HepG2 (cell line): ENCODE results near the gene POLDIP3. TPM values are rescaled to one million over a fixed set of nuclear protein-coding genes. Genes with fewer than 3 reads are reported as not detected.
A peak's percentile ranks its signal among the peaks of the same experiment; 100 is the strongest.

Experiments
- ATAC-seq: fragments of 200-7000 bp; cut with Tn5 transposase; 3 replicates; pipeline ENCODE4 v1.9.1; 2020; ENCODE audit warnings: mild to moderate bottlenecking, moderate library complexity
- BruUV-seq: library from RNA; stranded (reverse); fragments of 400-500 nt; replicated peaks from 2 replicates; lab custom pipeline; 2021; lab: Mats Ljungman, UMichigan
- CTCF ChIA-PET: fragments of 300-600 bp; formaldehyde crosslinking; extraction: SDS; loops from one replicate; lab custom pipeline; 2021; ENCODE audit warnings: low total read pairs, inconsistent platforms, low intra/inter-chr PET ratio; lab: Yijun Ruan, JAX
- POLR2A ChIA-PET: fragments of 350-600 bp; sonication (Branson Sonifier 250); formaldehyde crosslinking; loops from one replicate; lab custom pipeline; 2020; ENCODE audit warnings: antibody characterized with exemption, inconsistent platforms; lab: Yijun Ruan, JAX
- DNase-seq: peaks from one replicate; pipeline ENCODE4 v3.0.0-alpha.2; 2015; ENCODE audit warnings: low spot score
- FAIRE-seq: peaks from 3 replicates; lab custom pipeline; 2011; peaks lifted over from hg19 to GRCh38; lab: Jason Lieb, UNC
- H2AFZ ChIP-seq: one replicate; pipeline ENCODE4 v1.6.1; 2011; ENCODE audit warnings: low read length, inconsistent platforms
- H3K27ac ChIP-seq: fragments of 300-600 bp; 3 replicates; pipeline ENCODE4 v1.8.0; 2011; ENCODE audit warnings: mixed run types, mild to moderate bottlenecking, mixed read lengths, low read length, inconsistent platforms; ENCODE audit not compliant: insufficient read depth; ENCODE audit errors: extremely low read length
- H3K27me3 ChIP-seq, 2 experiments: fragments of 200-600 bp in 1 of 2; 2 replicates in 1 of 2; 3 replicates in 1 of 2; pipeline versions ENCODE4 v1.6.0 to v1.8.0; 2011; ENCODE audit warnings: low read length in 2 of 2, mild to moderate bottlenecking in 2 of 2, moderate library complexity in 2 of 2, inconsistent platforms in 1 of 2; ENCODE audit not compliant: insufficient read depth in 2 of 2, control insufficient read depth in 1 of 2
- H3K36me3 ChIP-seq, 2 experiments: fragments of 200-600 bp in 1 of 2; replicated peaks in 1 of 2; 2 replicates in 1 of 2; 3 replicates in 1 of 2; pipeline versions ENCODE4 v1.5.1 to v1.8.0; 2011; ENCODE audit warnings: low read length in 2 of 2, inconsistent platforms in 1 of 2; ENCODE audit not compliant: insufficient read depth in 2 of 2, control insufficient read depth in 1 of 2
- H3K4me1 ChIP-seq: 2 replicates; pipeline ENCODE4 v1.5.1; 2012; ENCODE audit warnings: low read length, inconsistent platforms; ENCODE audit not compliant: insufficient read depth
- H3K4me2 ChIP-seq: 2 replicates; pipeline ENCODE4 v1.6.0; 2011; ENCODE audit warnings: low read depth, low read length, inconsistent platforms
- H3K4me3 ChIP-seq, 3 experiments: fragments of 200-600 bp in 1 of 3; sonication (generic), shearing (Covaris generic) in 1 of 3; replicated peaks in 1 of 3; 2 replicates each; pipeline ENCODE4 v1.5.1; 2011 to 2016; ENCODE audit warnings: low read length in 3 of 3, inconsistent platforms in 2 of 3, low read depth in 2 of 3, mild to moderate bottlenecking in 2 of 3, control low read depth in 1 of 3, mixed read lengths in 1 of 3; ENCODE audit not compliant: insufficient read depth in 1 of 3
- H3K79me2 ChIP-seq: one replicate; pipeline ENCODE4 v1.6.1; 2011; ENCODE audit warnings: low read length, inconsistent platforms; ENCODE audit not compliant: insufficient read depth
- H3K9ac ChIP-seq: 2 replicates; pipeline ENCODE4 v1.6.0; 2011; ENCODE audit warnings: mild to moderate bottlenecking, low read depth, low read length, inconsistent platforms; ENCODE audit not compliant: insufficient read depth
- H3K9me3 ChIP-seq: 2 replicates; pipeline ENCODE4 v1.5.1; 2012; ENCODE audit warnings: mild to moderate bottlenecking, low read length
- H4K20me1 ChIP-seq: 2 replicates; pipeline ENCODE4 v1.6.0; 2011; ENCODE audit warnings: inconsistent platforms, mild to moderate bottlenecking, low read length, moderate library complexity; ENCODE audit not compliant: insufficient read depth
- ELF3 ChIP-seq: IDR thresholded peaks from 2 replicates; pipeline ENCODE4 v1.6.1; 2016; ENCODE audit warnings: missing genetic modification reagents, missing compliant biosample characterization
- ETV5 ChIP-seq: IDR thresholded peaks from 2 replicates; pipeline ENCODE4 v1.6.1; 2018; ENCODE audit warnings: missing biosample characterization, missing genetic modification reagents, inconsistent platforms, borderline replicate concordance
- FOXK1 ChIP-seq: sonication (generic); formaldehyde crosslinking; IDR thresholded peaks from 2 replicates; pipeline ENCODE4 v1.4.0; 2020; ENCODE audit warnings: low read depth, missing genetic modification reagents, borderline replicate concordance
- GABPB1 ChIP-seq: IDR thresholded peaks from 2 replicates; pipeline ENCODE4 v1.6.1; 2016; ENCODE audit warnings: mild to moderate bottlenecking, missing genetic modification reagents, moderate library complexity, missing compliant biosample characterization
- GATAD2A ChIP-seq: IDR thresholded peaks from 2 replicates; pipeline ENCODE4 v1.6.1; 2016
- ISL2 ChIP-seq: sonication (generic); formaldehyde crosslinking; IDR thresholded peaks from 2 replicates; pipeline ENCODE4 v1.5.0; 2020; ENCODE audit warnings: missing genetic modification reagents
- KLF15 ChIP-seq: sonication (generic); formaldehyde crosslinking; IDR thresholded peaks from 2 replicates; pipeline ENCODE4 v1.8.1; 2023; ENCODE audit warnings: borderline replicate concordance, mild to moderate bottlenecking, inconsistent platforms, missing genetic modification reagents, mixed read lengths
- MIER3 ChIP-seq: IDR thresholded peaks from 2 replicates; pipeline ENCODE4 v1.6.1; 2016; ENCODE audit warnings: missing compliant biosample characterization, borderline replicate concordance
- MTF1 ChIP-seq: sonication (generic); formaldehyde crosslinking; IDR thresholded peaks from 2 replicates; pipeline ENCODE4 v1.5.0; 2020; ENCODE audit warnings: missing genetic modification reagents
- PAXIP1 ChIP-seq: sonication (generic); formaldehyde crosslinking; conservative IDR thresholded peaks from 2 replicates; pipeline ENCODE4 v1.4.0; 2020; ENCODE audit warnings: mild to moderate bottlenecking, missing genetic modification reagents, moderate library complexity
- RXRB ChIP-seq: IDR thresholded peaks from 2 replicates; pipeline ENCODE4 v1.6.1; 2016; ENCODE audit warnings: borderline replicate concordance, missing genetic modification reagents, missing compliant biosample characterization
- TARDBP ChIP-seq: sonication (generic); formaldehyde crosslinking; IDR thresholded peaks from 2 replicates; pipeline ENCODE4 v1.8.0; 2022; ENCODE audit warnings: mild to moderate bottlenecking, missing genetic modification reagents
- TEAD3 ChIP-seq: optimal IDR thresholded peaks from 2 replicates; pipeline ENCODE3; 2016; ENCODE audit warnings: borderline replicate concordance
- ZMYM2 ChIP-seq: sonication (generic); formaldehyde crosslinking; IDR thresholded peaks from 2 replicates; pipeline ENCODE4 v1.8.0; 2022; ENCODE audit warnings: mild to moderate bottlenecking, missing genetic modification reagents
- ZNF17 ChIP-seq: sonication (generic); formaldehyde crosslinking; IDR thresholded peaks from 2 replicates; pipeline ENCODE4 v1.5.0; 2020; ENCODE audit warnings: mild to moderate bottlenecking, missing genetic modification reagents
- ZNF512B ChIP-seq: sonication (generic); formaldehyde crosslinking; IDR thresholded peaks from 2 replicates; pipeline ENCODE4 v1.5.1; 2020; ENCODE audit warnings: missing genetic modification reagents, mild to moderate bottlenecking, borderline replicate concordance
- ZNF75D ChIP-seq: sonication (generic); formaldehyde crosslinking; IDR thresholded peaks from 2 replicates; pipeline ENCODE4 v1.8.1; 2023; ENCODE audit warnings: missing genetic modification reagents, mild to moderate bottlenecking, borderline replicate concordance
- ZSCAN30 ChIP-seq: sonication (generic); formaldehyde crosslinking; IDR thresholded peaks from 2 replicates; pipeline ENCODE4 v1.5.0; 2020; ENCODE audit warnings: mild to moderate bottlenecking, missing genetic modification reagents
- WGBS: methylation state at CpG from one replicate; pipeline ENCODE4 v1.1.6; 2017; ENCODE audit warnings: low lambda C conversion rate; 5-methylcytosine and 5-hydroxymethylcytosine counted together
- in situ Hi-C: cut with HindIII; loops from 2 replicates; pipeline ENCODE4 v1.10.0; 2017; ENCODE audit warnings: low pct_unique_long_range_greater_than_20kb; ENCODE audit not compliant: extremely low pct_ligation_motif_present
- intact Hi-C: fragments of 100-400 bp; cut with micrococcal nuclease; formaldehyde crosslinking; loops from one replicate; pipeline ENCODE4 v1.10.0; 2022; ENCODE audit not compliant: unreplicated experiment
- polyA plus RNA-seq, 8 experiments: library from polyadenylated mRNA; depleted of rRNA in 3 of 8; stranded (reverse) in 7 of 8; unstranded in 1 of 8; fragments of >200 nt; fragmentation: Illumina TruSeq in 4 of 8; extraction: Trizol in 4 of 8; gene quantifications; 2 replicates each; pipeline versions ENCODE4 v1.2.1 to v1.2.3, GENCODE V29; 2011 to 2016; ENCODE audit warnings: low read depth in 4 of 8, missing spikeins in 1 of 8, mixed read lengths in 1 of 8; ENCODE audit not compliant: insufficient read depth in 1 of 8
- total RNA-seq, 5 experiments: library from RNA; depleted of rRNA; stranded (reverse); fragments of >200 nt; fragmentation: Illumina TruSeq; extraction: Trizol; gene quantifications; 2 replicates each; pipeline ENCODE4 v1.2.3, GENCODE V29; 2016; ENCODE audit warnings: low read depth in 1 of 5
- TF ChIP-seq, protein P1 (sequence below): sonication (generic); formaldehyde crosslinking; IDR thresholded peaks from 2 replicates; pipeline ENCODE4 v1.9.0; 2022; ENCODE audit warnings: missing genetic modification reagents, mild to moderate bottlenecking, borderline replicate concordance

The POLDIP3 gene
- total and polyA plus RNA-seq, 2 of the 13 experiments (the other 11 are each of a cell fraction or from before 2014, with no cell fraction given): 45.8 to 47.4 TPM

- in situ Hi-C loops: no loop called here
- TF ChIP-seq FOXK1 (CRISPR knock-in tag) (0 out of 2 replicates have a peak, but pooled peaks have one; percentile 16), TEAD3 (peak; percentile 63), ZNF512B (CRISPR knock-in tag) (no peak), ZNF17 (CRISPR knock-in tag) (no peak), TARDBP (no peak), MTF1 (CRISPR knock-in tag) (no peak), ELF3 (CRISPR knock-in tag) (no peak), RXRB (CRISPR knock-in tag) (peak; percentile 52; the same call in 1 of the 2 replicates), ZSCAN30 (CRISPR knock-in tag) (no peak), ZNF75D (CRISPR knock-in tag) (no peak), GATAD2A (CRISPR knock-in tag) (peak; percentile 77), ISL2 (CRISPR knock-in tag) (no peak), KLF15 (CRISPR knock-in tag) (no peak), PAXIP1 (CRISPR knock-in tag) (peak; percentile 43), GABPB1 (no peak), MIER3 (peak; percentile 47; the same call in 1 of the 2 replicates), ZMYM2 (CRISPR knock-in tag) (no peak), ETV5 (CRISPR knock-in tag) (no peak)
- TF ChIP-seq, protein P1, sequence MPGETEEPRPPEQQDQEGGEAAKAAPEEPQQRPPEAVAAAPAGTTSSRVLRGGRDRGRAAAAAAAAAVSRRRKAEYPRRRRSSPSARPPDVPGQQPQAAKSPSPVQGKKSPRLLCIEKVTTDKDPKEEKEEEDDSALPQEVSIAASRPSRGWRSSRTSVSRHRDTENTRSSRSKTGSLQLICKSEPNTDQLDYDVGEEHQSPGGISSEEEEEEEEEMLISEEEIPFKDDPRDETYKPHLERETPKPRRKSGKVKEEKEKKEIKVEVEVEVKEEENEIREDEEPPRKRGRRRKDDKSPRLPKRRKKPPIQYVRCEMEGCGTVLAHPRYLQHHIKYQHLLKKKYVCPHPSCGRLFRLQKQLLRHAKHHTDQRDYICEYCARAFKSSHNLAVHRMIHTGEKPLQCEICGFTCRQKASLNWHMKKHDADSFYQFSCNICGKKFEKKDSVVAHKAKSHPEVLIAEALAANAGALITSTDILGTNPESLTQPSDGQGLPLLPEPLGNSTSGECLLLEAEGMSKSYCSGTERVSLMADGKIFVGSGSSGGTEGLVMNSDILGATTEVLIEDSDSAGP: no peak
Observed at GRCh38 chr22:42544686-42545085, 70.0 kb downstream of the POLDIP3 start.

More at GRCh38 chr22:42544686-42545085, 70.0 kb downstream of the POLDIP3 start:
- WGBS: 0% methylated on average over 2 of the region's 2 CpGs
- H3K27ac ChIP-seq: peak overlapping the region; percentile 34
- ChIA-PET CTCF (interaction anchor here (0.7 kb wide), 1 partner anchor 16 kb away, joined by 3 read pairs; no protein-coding TSS in a partner anchor), POLR2A (no interaction called here)
- peak; percentile 87 for DNase-seq
- ATAC-seq: peak; percentile 87
- intact Hi-C loops: no loop called here
- H3K4me2 ChIP-seq: no peak overlapping the region
- no peaks in the 10 kb centered on the region for H3K79me2 ChIP-seq
- no peak overlapping the region for H3K4me3 ChIP-seq
- H4K20me1 ChIP-seq: no peaks in the 10 kb centered on the region
- no peaks in the 10 kb centered on the region for H3K9me3 ChIP-seq
- no peak overlapping the region for H3K9ac ChIP-seq
- H3K36me3 ChIP-seq: no peaks in the 10 kb centered on the region
- no peak overlapping the region for H2AFZ ChIP-seq
- no peaks in the 10 kb centered on the region for H3K27me3 ChIP-seq
- H3K4me1 ChIP-seq: peaks cover 39% of the 10 kb centered on the region
- BruUV-seq: no TSS peak
- peak; percentile 48 for FAIRE-seq
